CD4-positive, alpha-beta T cell treated with Interferon gamma for 1 hour (primary cell): Measurements from ENCODE around the gene CMTM7.
"Not testable (repeated sequence)": the region's sequence is repeated elsewhere in the genome, so short reads cannot be mapped to it uniquely, and the experiment has no call there.

Experiments used
- DNase-seq: peaks from one replicate; pipeline ENCODE4 v3.0.0-alpha.2; 2020

The CMTM7 gene

GRCh38 chr3:32462191-32462986 lies 70.7 kb downstream of the CMTM7 start:
- not testable (repeated sequence) for DNase-seq

GRCh38 chr3:32463415-32463814 lies 71.8 kb downstream of the CMTM7 start:
- not testable (repeated sequence) for DNase-seq

- DNase-seq = not testable (repeated sequence)
These were observed 73.1 kb downstream of the CMTM7 start for GRCh38 chr3:32464726-32465125.

- DNase-seq = not testable (repeated sequence)
These were observed 75.2 kb downstream of the CMTM7 start for GRCh38 chr3:32466808-32467207.

GRCh38 chr3:32467333-32468070 lies 75.8 kb downstream of the CMTM7 start:
- DNase-seq = peak; percentile 73

GRCh38 chr3:32469151-32469874 lies 77.7 kb downstream of the CMTM7 start:
- DNase-seq = no peak

GRCh38 chr3:32470362-32470761 lies 78.7 kb downstream of the CMTM7 start:
- DNase-seq = no peak

- DNase-seq = no peak
These were observed 79.6 kb downstream of the CMTM7 start for GRCh38 chr3:32471246-32471645.

- not testable (repeated sequence) for DNase-seq
These were observed 80.5 kb downstream of the CMTM7 start for GRCh38 chr3:32472151-32472550.

GRCh38 chr3:32474201-32474600 lies 82.5 kb downstream of the CMTM7 start:
- no peak for DNase-seq

- no peak for DNase-seq
These were observed 89.0 kb downstream of the CMTM7 start for GRCh38 chr3:32480604-32481003.

GRCh38 chr3:32481791-32482631 lies 90.4 kb downstream of the CMTM7 start:
- DNase-seq = no peak

GRCh38 chr3:32482693-32483092 lies 91.0 kb downstream of the CMTM7 start:
- no peak for DNase-seq

GRCh38 chr3:32483772-32484171 lies 92.1 kb downstream of the CMTM7 start:
- no peak for DNase-seq

GRCh38 chr3:32484436-32484835 lies 92.8 kb downstream of the CMTM7 start:
- DNase-seq = peak; percentile 41

- DNase-seq = no peak
These were observed 96.3 kb downstream of the CMTM7 start for GRCh38 chr3:32487781-32488473.

- no peak for DNase-seq
These were observed 96.9 kb downstream of the CMTM7 start for GRCh38 chr3:32488474-32489008.

GRCh38 chr3:32492684-32493436 lies 101.2 kb downstream of the CMTM7 start:
- DNase-seq = no peak

GRCh38 chr3:32493437-32494414 lies 102.1 kb downstream of the CMTM7 start:
- no peak for DNase-seq

GRCh38 chr3:32495085-32495484 lies 103.4 kb downstream of the CMTM7 start:
- DNase-seq = no peak
